HG03575 (cell line): Measurements from ENCODE around the gene CTIF.
"Not testable (repeated sequence)": the region's sequence is repeated elsewhere in the genome, so short reads cannot be mapped to it uniquely, and the experiment has no call there.

Source experiments
- ATAC-seq: cut with Tn5 transposase; IDR thresholded peaks from one replicate; pipeline ENCODE4 v1.9.1; 2021; ENCODE audit not compliant: unreplicated experiment, insufficient number of reproducible peaks, low FRiP score; ENCODE audit errors: extremely low read depth

The CTIF gene

DNA sequence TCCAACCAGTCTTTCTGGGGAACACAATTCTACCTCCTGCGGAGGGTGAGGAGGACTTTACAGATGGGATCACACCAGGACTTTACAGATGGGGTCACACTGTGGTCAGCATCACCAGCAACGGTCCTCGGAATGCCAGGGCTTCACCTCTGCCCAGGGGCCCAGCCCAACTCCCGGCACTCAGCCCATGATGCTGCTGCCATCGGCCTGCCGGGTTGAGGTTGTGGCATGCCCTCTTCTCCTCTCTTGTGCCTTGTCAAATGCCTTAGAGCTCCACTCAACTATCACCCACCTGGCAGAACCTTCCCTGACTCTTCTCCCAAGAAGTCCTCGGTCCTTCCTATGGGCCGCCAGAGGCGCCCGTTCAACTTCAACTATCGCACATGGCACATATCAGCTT, 166.7 kb downstream of the CTIF start:
- ATAC-seq: no peak

- ATAC-seq: no peak
Measured at GRCh38 chr18:48706731-48707130, 167.9 kb downstream of the CTIF start.

GRCh38 chr18:48707636-48708296, 168.9 kb downstream of the CTIF start:
- no peak for ATAC-seq

DNA sequence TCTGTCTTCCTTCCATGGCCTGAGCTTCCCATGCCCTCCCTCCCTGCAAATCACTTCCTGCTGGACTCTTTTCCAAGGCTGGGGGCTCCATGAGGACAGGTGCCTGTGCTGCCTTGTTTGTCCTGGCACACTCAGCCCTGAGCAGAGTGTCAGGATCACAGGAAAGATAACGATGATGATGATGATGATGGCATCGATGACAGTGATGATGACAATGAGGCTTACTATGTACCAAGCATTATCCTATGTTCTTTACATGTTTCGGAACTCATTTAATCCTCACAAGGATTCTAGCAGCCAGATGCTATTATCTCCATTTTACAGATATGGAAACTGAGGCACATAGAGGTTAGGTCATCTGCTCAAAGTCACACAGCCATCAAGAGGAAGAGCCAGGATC, 170.0 kb downstream of the CTIF start:
- no peak for ATAC-seq

DNA sequence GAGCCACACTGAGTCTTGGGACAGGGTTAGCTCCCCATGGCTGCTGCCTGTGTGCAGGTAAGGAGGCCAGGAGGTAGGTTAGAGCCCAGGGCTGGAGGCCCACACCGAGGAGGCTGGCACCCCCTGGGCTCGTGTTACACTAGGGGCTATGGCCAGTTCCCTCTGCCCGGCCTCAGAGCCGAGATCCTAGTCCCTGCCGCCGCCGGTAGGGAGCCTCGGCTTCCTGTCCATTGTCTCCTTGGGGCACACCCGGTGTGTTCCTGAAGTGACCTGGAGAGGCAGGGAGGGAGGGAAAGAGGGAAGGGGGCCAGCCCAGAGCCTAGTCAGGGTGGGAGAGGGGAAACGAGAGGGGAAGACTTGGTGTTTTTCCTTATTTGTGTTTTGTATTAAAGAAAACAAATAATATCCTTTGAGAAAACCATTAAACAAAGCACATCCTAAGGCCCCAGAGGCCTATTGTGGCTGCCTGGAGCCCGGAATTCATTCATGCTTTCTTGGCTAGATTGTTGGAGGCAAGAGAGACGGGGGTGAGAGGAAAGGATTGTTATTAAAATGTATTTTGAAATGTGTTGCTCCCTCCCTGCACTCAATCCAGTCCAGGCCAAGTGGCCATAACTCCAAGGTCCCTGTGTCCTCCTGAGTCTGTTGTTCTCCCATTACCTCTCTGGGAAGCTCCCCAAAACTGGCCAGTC, 170.7 kb downstream of the CTIF start:
- no peak for ATAC-seq

GRCh38 chr18:48711651-48712486, 173.0 kb downstream of the CTIF start:
- no peak for ATAC-seq

GRCh38 chr18:48713309-48713708, 174.5 kb downstream of the CTIF start:
- no peak for ATAC-seq

DNA sequence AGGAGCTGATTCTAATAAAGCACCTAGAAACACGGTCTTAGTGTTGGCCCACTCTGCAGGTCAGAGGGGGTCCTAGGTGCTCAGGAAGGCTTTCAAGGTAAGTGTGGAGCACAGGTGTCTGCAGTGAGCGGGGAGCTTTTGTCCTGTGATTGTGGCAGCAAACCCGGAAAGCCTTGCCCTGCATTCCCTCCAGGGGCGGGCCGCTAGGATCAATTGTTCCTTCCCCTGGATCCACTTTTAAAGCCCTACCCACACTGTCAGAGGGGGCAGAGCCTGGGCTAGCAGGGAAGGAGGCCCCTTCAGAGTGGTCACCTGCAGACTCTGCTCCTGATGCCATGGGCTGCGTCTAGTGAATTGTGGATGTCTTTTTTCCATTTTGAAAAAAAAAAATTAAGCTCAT, 176.0 kb downstream of the CTIF start:
- ATAC-seq: no peak

DNA sequence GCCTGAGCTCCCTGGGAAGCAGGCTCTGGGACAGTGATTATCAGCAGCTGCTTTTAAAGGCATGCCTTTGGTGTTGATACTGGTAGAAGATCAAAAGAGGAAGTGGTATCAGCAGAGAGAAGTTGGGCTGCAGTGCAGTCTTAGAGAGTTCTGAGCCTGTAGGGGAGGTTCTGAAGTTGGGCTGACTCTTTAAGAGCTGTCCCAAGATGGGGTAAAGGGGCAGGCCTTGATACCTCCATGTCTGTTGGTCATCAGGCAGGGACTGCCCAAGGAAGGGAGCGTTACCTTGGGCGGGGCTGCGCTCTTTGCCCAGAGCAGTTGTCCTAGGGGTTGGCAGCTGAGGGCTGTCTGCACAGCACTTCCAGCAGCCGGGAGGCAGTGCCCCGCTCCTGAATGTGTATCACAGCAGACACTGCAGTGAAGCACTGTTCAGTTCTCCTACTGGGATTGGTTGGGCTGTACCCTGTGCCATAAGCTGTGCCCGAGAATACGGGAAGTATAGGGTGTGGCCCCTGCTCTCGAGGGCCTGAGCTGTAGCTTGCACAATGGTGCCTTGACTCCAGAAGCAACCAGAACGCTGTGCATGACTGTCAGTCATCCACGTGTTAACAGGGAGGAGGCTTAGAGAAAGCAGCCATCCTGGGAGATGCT, 177.0 kb downstream of the CTIF start:
- no peak for ATAC-seq

GRCh38 chr18:48717227-48717626, 178.4 kb downstream of the CTIF start:
- not testable (repeated sequence) for ATAC-seq

DNA sequence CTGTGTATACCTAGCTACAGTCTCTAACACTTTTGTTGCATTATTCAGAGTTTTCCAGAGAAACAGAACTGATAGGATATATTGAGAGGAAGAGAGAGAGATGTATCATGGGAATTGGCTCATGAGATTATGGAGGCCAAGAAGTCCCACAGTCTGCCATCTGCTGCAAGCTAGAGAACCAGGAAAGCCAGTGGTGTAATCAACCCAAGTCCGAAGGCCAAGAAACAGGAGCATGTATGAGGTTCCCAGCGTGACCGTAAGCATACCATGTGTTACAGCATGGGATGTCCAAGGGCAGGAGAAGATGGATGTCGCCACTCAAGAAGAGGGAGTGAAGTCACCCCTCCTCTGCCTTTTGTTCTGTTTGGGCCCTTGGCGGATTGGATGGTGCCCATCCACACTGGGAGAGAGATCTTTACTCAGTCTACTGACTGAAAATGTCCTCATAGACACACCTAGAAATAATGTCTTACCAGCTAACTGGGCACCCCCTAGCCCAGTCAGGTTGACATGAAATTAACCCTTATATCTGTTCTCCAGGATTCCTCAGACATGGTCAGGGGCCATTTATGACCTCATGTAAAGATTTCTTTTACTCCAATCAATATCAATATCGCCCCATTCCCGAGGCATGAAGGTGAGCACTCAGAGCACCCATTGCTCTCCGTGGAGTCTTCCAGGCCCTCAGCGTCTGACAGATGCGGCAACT, 179.6 kb downstream of the CTIF start:
- ATAC-seq: no peak

DNA sequence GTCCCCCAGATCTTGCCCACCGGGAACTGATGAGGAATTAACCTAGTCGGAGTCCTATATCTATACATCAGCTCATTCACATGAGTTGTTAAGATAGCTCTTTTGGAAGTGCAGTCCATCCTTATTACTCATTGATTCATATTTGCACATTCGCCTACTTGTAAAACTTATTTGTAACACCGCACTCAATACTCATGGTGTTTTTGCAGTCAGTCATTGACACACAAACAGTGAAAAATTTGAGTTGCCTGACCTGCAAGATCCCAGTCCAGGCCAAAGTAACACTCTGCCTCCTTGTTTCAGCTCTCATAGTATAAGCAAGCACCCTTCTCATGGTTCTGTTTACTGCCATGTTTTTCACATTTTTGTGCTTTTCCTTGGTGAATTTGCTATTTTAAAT, 180.6 kb downstream of the CTIF start:
- ATAC-seq: no peak

- ATAC-seq: no peak
Measured at GRCh38 chr18:48719974-48720654, 181.3 kb downstream of the CTIF start.

- ATAC-seq: no peak
Measured at GRCh38 chr18:48720655-48721025, 181.8 kb downstream of the CTIF start.

GRCh38 chr18:48721312-48721711, 182.5 kb downstream of the CTIF start:
- no peak for ATAC-seq

- ATAC-seq: no peak
Measured at GRCh38 chr18:48723016-48723415, 184.2 kb downstream of the CTIF start.

GRCh38 chr18:48723837-48724236, 185.0 kb downstream of the CTIF start:
- no peak for ATAC-seq

DNA sequence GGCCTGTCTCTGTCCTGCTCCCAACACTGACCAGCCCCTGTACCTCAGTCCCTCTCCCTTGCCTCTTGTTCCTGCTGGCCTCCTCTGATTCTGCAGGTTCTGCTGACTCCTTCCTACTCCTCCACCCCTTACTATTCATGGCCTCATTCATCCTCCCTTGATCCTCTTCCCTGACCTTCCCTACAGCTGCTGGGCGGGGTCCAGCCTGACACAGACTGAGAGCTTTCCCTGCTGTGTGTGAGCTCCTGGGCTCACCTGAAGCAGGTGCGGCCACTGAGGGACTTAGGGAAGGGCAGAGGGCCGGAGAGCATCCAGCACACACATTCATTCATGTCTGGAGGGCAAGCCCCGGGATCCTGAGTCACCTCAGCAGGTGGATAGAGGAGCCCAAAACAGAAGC, 185.6 kb downstream of the CTIF start:
- ATAC-seq: no peak
